Fibroblast of mammary gland (primary cell): ENCODE results near the gene OGDHL.
"Not testable (repeated sequence)": the region's sequence is repeated elsewhere in the genome, so short reads cannot be mapped to it uniquely, and the experiment has no call there.

Source experiments
- DNase-seq: peaks from one replicate; pipeline ENCODE4 v3.0.0-alpha.2; 2010; ENCODE audit warnings: low read depth
- H3K4me3 ChIP-seq: 2 replicates; pipeline ENCODE4 v1.5.1; 2011; ENCODE audit warnings: low read depth, mild to moderate bottlenecking, low read length, moderate library complexity; ENCODE audit not compliant: control insufficient read depth
- CTCF ChIP-seq: conservative IDR thresholded peaks from 2 replicates; pipeline ENCODE4 v1.5.1; 2011; ENCODE audit warnings: low read depth, low read length, inconsistent platforms; ENCODE audit not compliant: control insufficient read depth, insufficient read depth

OGDHL gene

DNA sequence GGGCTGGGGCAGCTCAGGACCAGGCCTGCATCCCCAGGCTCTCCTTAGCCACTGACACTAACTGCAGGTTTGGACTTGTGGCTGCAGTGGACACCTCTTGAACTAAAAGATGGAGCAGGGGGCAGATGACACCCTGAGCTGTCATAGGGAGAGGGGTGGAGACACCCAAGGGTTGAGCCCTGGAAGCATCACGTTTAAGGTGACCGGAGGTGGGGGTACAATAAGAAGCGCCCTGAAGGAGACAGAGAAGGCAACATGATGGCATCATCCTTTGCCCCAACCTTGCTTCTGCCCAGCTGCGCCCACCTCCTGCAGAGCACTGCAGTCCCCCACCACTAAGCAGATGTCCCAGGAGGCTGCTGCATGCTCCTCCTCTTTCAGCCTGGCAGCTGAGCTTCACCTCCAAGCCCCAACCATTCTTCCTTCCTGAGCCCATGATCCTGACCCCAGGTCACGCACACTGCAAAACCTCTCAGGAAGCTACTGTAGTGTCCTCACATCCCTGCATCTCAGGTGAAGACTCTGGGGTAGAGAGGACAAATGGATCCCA lies 25.5 kb downstream of the OGDHL start:
- H3K4me3 ChIP-seq: no peak overlapping the region
- TF ChIP-seq CTCF: no peak
- no peak for DNase-seq

DNA sequence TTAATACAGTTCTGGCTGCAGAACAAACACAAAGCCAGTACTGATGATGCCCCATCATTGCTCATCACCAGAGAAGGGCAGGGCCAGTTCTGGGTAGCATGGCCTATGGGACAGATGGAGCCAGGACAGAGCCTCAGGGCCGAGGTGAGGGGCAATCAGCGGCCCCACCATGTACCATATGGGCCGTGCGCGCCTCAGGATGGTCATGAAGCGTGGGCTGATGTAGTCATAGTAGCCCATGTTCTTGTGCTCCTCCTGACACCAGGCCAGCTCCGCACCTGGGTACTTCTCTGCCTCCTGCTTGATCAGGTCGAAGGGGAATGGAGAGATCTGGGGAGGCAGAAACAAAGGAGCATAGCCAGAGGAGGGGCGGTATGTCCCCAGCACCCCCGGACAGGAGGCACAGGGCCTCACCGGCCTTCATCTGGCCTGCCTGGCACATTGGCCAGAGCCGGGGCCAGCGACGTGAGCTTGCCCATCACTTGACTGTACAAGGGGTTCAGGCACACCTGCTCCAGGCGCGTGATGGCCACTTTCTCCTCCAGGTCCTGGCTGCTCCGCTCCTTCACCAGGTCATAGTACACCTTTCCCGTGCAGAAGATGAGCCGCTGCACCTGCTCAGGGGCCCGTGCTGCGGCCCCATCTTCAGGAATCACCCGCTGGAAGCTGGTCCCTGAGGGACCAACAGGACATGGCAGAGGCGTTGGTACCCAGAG lies 26.1 kb downstream of the OGDHL start:
- no peak for TF ChIP-seq CTCF
- DNase-seq: no peak
- H3K4me3 ChIP-seq: no peak overlapping the region

DNA sequence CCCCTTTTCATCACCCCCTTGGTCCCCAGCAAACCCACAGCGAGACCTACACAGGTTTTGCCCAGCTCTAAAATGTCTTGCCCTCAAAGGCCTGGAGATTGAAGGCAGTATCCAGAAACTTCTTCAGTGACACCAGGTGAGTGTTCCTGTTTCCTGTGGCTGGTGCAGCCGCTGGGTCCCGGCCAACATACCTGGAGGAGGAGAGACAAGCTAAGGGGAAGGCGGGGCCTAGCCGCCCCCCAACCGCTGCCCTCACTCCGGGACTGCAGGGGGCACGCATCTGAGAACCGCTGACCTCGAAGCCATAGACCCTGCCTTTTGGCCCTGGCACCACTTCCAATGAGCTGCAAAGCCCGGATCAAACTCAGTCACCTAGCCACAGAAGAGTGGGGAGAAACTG lies 27.0 kb downstream of the OGDHL start:
- no peak overlapping the region for H3K4me3 ChIP-seq
- TF ChIP-seq CTCF: no peak
- DNase-seq: no peak

- no peak for DNase-seq
Observed at GRCh38 chr10:49734676-49735075, 27.4 kb downstream of the OGDHL start.

GRCh38 chr10:49733866-49734265 lies 28.3 kb downstream of the OGDHL start:
- no peak for TF ChIP-seq CTCF
- H3K4me3 ChIP-seq: no peak overlapping the region
- no peak for DNase-seq

More at GRCh38 chr10:49734676-49735075, 27.4 kb downstream of the OGDHL start:
- no peak overlapping the region for H3K4me3 ChIP-seq
- no peak for TF ChIP-seq CTCF

DNA sequence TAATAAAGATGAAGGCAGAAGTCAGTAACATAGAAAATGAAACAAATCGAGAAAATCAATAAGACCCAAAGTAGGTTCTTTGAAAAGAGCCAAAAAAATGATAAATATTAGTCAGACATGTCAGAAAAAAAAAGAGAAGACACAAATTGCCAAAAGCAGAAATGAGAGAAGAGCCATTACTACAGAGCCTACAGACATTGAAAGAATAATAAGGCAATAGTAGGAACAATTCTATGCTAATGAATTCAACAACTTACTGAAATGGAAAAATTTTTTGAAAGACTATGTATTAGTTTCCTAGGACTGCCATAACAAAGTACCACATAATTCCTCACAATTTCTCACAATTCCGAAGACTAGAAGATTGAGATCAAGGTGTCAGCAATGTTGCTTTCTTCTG lies 35.5 kb downstream of the OGDHL start:
- no peak overlapping the region for H3K4me3 ChIP-seq
- TF ChIP-seq CTCF: no peak
- no peak for DNase-seq

DNA sequence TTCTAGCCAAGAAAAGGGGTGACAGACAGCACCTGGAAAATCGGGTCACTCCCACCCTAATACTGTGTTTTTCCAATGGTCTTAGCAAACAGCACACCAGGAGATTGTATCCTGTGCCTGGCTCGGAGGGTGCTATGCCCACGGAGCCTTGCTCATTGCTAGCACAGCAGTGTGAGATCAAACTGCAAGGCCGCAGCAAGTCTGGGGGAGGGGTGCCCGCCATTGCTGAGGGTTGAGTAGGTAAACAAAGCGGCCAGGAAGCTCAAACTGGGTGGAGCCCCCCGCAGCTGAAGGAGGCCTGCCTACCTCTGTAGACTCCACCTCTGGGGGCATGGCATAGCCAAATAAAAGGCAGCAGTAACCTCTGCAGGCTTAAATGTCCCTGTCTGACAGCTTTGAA lies 47.0 kb downstream of the OGDHL start:
- DNase-seq, H3K4me3 ChIP-seq: not testable (repeated sequence)
